Keratinocyte (primary cell): Measurements from ENCODE around the gene NKD1. TPM values are rescaled to one million over a fixed set of nuclear protein-coding genes. Genes with fewer than 3 reads are reported as not detected.

Experiments used
- DNase-seq: peaks from one replicate; pipeline ENCODE4 v3.0.0-alpha.2; 2011; ENCODE audit warnings: low read depth, missing footprints, low spot score
- FAIRE-seq: peaks from 2 replicates; lab custom pipeline; 2011; peaks lifted over from hg19 to GRCh38; lab: Jason Lieb, UNC
- H2AFZ ChIP-seq: 2 replicates; pipeline ENCODE4 v1.6.0; 2012; ENCODE audit warnings: low read length, control low read depth, inconsistent platforms; ENCODE audit not compliant: control insufficient read depth
- H3K27ac ChIP-seq: 2 replicates; pipeline ENCODE4 v1.5.1; 2011; ENCODE audit warnings: low read length; ENCODE audit not compliant: control insufficient read depth, insufficient read depth
- H3K27me3 ChIP-seq: 3 replicates; pipeline ENCODE4 v1.6.0; 2011; ENCODE audit warnings: low read length; ENCODE audit not compliant: control insufficient read depth, insufficient read depth; ENCODE audit errors: extremely low read depth
- H3K36me3 ChIP-seq, 2 experiments: 2 replicates in 1 of 2; 3 replicates in 1 of 2; pipeline ENCODE4 v1.5.1; 2011; ENCODE audit warnings: low read length in 2 of 2, mild to moderate bottlenecking in 1 of 2; ENCODE audit not compliant: control insufficient read depth in 2 of 2, insufficient read depth in 2 of 2; ENCODE audit errors: extremely low read depth in 1 of 2
- H3K4me1 ChIP-seq: 3 replicates; pipeline ENCODE4 v1.5.1; 2011; ENCODE audit warnings: low read length; ENCODE audit not compliant: control insufficient read depth, insufficient read depth; ENCODE audit errors: extremely low read depth
- H3K4me2 ChIP-seq: 3 replicates; pipeline ENCODE4 v1.6.0; 2011; ENCODE audit warnings: low read depth, low read length; ENCODE audit not compliant: control insufficient read depth, insufficient read depth; ENCODE audit errors: extremely low read depth
- H3K4me3 ChIP-seq, 3 experiments: fragments of 200-600 bp in 1 of 3; sonication (generic) in 1 of 3; 2 replicates in 2 of 3; 3 replicates in 1 of 3; pipeline ENCODE4 v1.5.1; 2011 to 2016; ENCODE audit warnings: low read length in 3 of 3, mild to moderate bottlenecking in 3 of 3, control low read depth in 2 of 3, inconsistent platforms in 1 of 3, low read depth in 1 of 3, mixed read lengths in 1 of 3, mixed run types in 1 of 3, moderate library complexity in 1 of 3; ENCODE audit not compliant: control insufficient read depth in 2 of 3, insufficient read depth in 2 of 3; ENCODE audit errors: extremely low read depth in 1 of 3
- H3K79me2 ChIP-seq: 2 replicates; pipeline ENCODE4 v1.6.0; 2012; ENCODE audit warnings: low read length; ENCODE audit not compliant: control insufficient read depth, insufficient read depth
- H3K9ac ChIP-seq: 3 replicates; pipeline ENCODE4 v1.6.0; 2011; ENCODE audit warnings: low read length; ENCODE audit not compliant: control insufficient read depth, insufficient read depth; ENCODE audit errors: extremely low read depth
- H3K9me1 ChIP-seq: 3 replicates; pipeline ENCODE4 v1.6.0; 2011; ENCODE audit warnings: low read length; ENCODE audit not compliant: control insufficient read depth, insufficient read depth; ENCODE audit errors: extremely low read depth
- H3K9me3 ChIP-seq: 2 replicates; pipeline ENCODE4 v1.5.1; 2012; ENCODE audit warnings: low read depth, low read length; ENCODE audit not compliant: control insufficient read depth
- H4K20me1 ChIP-seq: 3 replicates; pipeline ENCODE4 v1.6.0; 2011; ENCODE audit warnings: low read length; ENCODE audit not compliant: control insufficient read depth, insufficient read depth; ENCODE audit errors: extremely low read depth
- CTCF ChIP-seq, 3 experiments: IDR thresholded peaks in 1 of 3; conservative IDR thresholded peaks in 1 of 3; optimal IDR thresholded peaks in 1 of 3; 2 replicates in 2 of 3; 3 replicates in 1 of 3; pipeline versions ENCODE3 to v1.5.1; 2011; ENCODE audit warnings: low read length in 3 of 3, mild to moderate bottlenecking in 3 of 3, moderate library complexity in 2 of 3, control low read depth in 1 of 3, inconsistent platforms in 1 of 3; ENCODE audit not compliant: insufficient read depth in 2 of 3; ENCODE audit errors: extremely low read depth in 1 of 3
- EZH2 ChIP-seq: IDR thresholded peaks from one replicate; pipeline ENCODE4 v1.6.1; 2012; ENCODE audit warnings: inconsistent platforms, mild to moderate bottlenecking, low read length, moderate library complexity
- dilution Hi-C: fragments of 300-500 bp; cut with MboI; formaldehyde crosslinking; loops from one replicate; pipeline ENCODE4 v1.7.0; 2020; ENCODE audit warnings: low sequenced_read_pairs; ENCODE audit not compliant: extremely low pct_ligation_motif_present
- polyA plus RNA-seq, 5 experiments: library from polyadenylated mRNA; depleted of rRNA in 3 of 5; stranded (reverse) in 3 of 5; stranded (forward) in 1 of 5; unstranded in 1 of 5; fragments of >200 nt; gene quantifications; 1 replicate in 1 of 5; 2 replicates in 3 of 5; 3 replicates in 1 of 5; pipeline versions ENCODE4 v1.2.1 to v1.2.3, GENCODE V29; 2011 to 2012; ENCODE audit warnings: missing spikeins in 2 of 5, low read depth in 1 of 5, low replicate concordance in 1 of 5

The NKD1 gene
- polyA plus RNA-seq, 1 donor (not counting 4 experiments of a cell fraction or from before 2014, with no cell fraction given) = 0.62 TPM

GRCh38 chr16:50562657-50563056, 14.5 kb downstream of the NKD1 start:
- FAIRE-seq = no peak
- dilution Hi-C loops = no loop called here

GRCh38 chr16:50563989-50564388, 15.8 kb downstream of the NKD1 start:
- TF ChIP-seq CTCF (optimal IDR thresholded peaks at IDR 0.05 in 1 of 3, IDR thresholded peaks at IDR 0.05 in 1 of 3, conservative IDR thresholded peaks at IDR 0.05 in 1 of 3; ENCODE audit: extremely low read depth in 1 of 3, insufficient read depth in 2 of 3, low read length in 3 of 3) (no peak), EZH2 (no peak)
- FAIRE-seq (no peak), DNase-seq (no peak)
- H3K27me3 ChIP-seq = no peaks in the 10 kb centered on the region
- H2AFZ ChIP-seq = no peak overlapping the region
- no peaks in the 10 kb centered on the region for H4K20me1 ChIP-seq
- H3K4me2 ChIP-seq = no peak overlapping the region
- no peaks in the 10 kb centered on the region for H3K79me2 ChIP-seq
- no peaks in the 10 kb centered on the region for H3K9me3 ChIP-seq
- H3K27ac ChIP-seq = no peak overlapping the region
- dilution Hi-C loops = no loop called here
- no peaks in the 10 kb centered on the region for H3K36me3 ChIP-seq
- no peaks in the 10 kb centered on the region for H3K4me1 ChIP-seq
- H3K9me1 ChIP-seq = no peaks in the 10 kb centered on the region
- H3K4me3 ChIP-seq = no peak overlapping the region
- no peak overlapping the region for H3K9ac ChIP-seq

More at GRCh38 chr16:50562657-50563056, 14.5 kb downstream of the NKD1 start:
- Histone ChIP-seq H3K27ac (no peak overlapping the region), H4K20me1 (no peaks in the 10 kb centered on the region), H3K4me2 (no peak overlapping the region), H3K9ac (no peak overlapping the region), H3K36me3 (no peaks in the 10 kb centered on the region), H3K4me3 (no peak overlapping the region), H3K79me2 (no peaks in the 10 kb centered on the region), H3K4me1 (no peaks in the 10 kb centered on the region), H3K27me3 (no peaks in the 10 kb centered on the region), H3K9me1 (no peaks in the 10 kb centered on the region), H2AFZ (no peak overlapping the region), H3K9me3 (no peaks in the 10 kb centered on the region)
- TF ChIP-seq CTCF (optimal IDR thresholded peaks at IDR 0.05 in 1 of 3, IDR thresholded peaks at IDR 0.05 in 1 of 3, conservative IDR thresholded peaks at IDR 0.05 in 1 of 3; ENCODE audit: extremely low read depth in 1 of 3, insufficient read depth in 2 of 3, low read length in 3 of 3) (no peak), EZH2 (no peak)
- DNase-seq = no peak
